A549 (cell line): ENCODE results near the gene SEC14L5. TPM values are rescaled to one million over a fixed set of nuclear protein-coding genes. Genes with fewer than 3 reads are reported as not detected.

Source experiments
- ATAC-seq, 2 experiments: fragments of 200-7000 bp in 1 of 2; fragments of >200 bp in 1 of 2; cut with Nextera tagmentation in 1 of 2; cut with Tn5 transposase in 1 of 2; 3 replicates each; pipeline versions ENCODE4 v1.8.0 to v1.9.1; 2018 to 2020; ENCODE audit warnings: mild to moderate bottlenecking in 1 of 2, moderate library complexity in 1 of 2
- CTCF ChIA-PET: fragments of 300-600 bp; sonication (Branson Sonifier 250); formaldehyde crosslinking; extraction: SDS; loops from one replicate; lab custom pipeline; 2021; ENCODE audit warnings: antibody characterized with exemption, inconsistent platforms; lab: Yijun Ruan, JAX
- POLR2A ChIA-PET: fragments of 350-600 bp; formaldehyde crosslinking; extraction: SDS; loops from one replicate; lab custom pipeline; 2021; ENCODE audit warnings: antibody characterized with exemption, inconsistent platforms; lab: Yijun Ruan, JAX
- DNase-seq, 2 experiments: peaks; one replicate each; pipeline versions ENCODE4 v3.0.0 to v3.0.0-alpha.2; 2011 to 2016; ENCODE audit warnings: low read depth in 1 of 2, low spot score in 1 of 2
- FAIRE-seq: peaks from 2 replicates; lab custom pipeline; 2011; peaks lifted over from hg19 to GRCh38; lab: Jason Lieb, UNC
- H3K27ac ChIP-seq, 2 experiments: fragments of >200 bp; sonication (Bioruptor Twin); formaldehyde crosslinking; 3 replicates each; pipeline ENCODE4 v1.5.1; 2016 to 2017
- H3K4me1 ChIP-seq: fragments of >200 bp; sonication (Bioruptor Twin); formaldehyde crosslinking; 3 replicates; pipeline ENCODE4 v1.6.1; 2016
- H3K4me2 ChIP-seq: fragments of >200 bp; sonication (Bioruptor Twin); formaldehyde crosslinking; 3 replicates; pipeline ENCODE4 v1.6.1; 2016
- H3K4me3 ChIP-seq: fragments of >200 bp; sonication (Bioruptor Twin); formaldehyde crosslinking; 3 replicates; pipeline ENCODE4 v1.5.1; 2016
- H3K9me3 ChIP-seq: fragments of >200 bp; sonication (Bioruptor Twin); formaldehyde crosslinking; 3 replicates; pipeline ENCODE4 v1.6.1; 2016
- CBX2 ChIP-seq: fragments of 200-600 bp; sonication (generic); IDR thresholded peaks from 2 replicates; pipeline ENCODE4 v1.6.1; 2016; ENCODE audit warnings: low read depth, mild to moderate bottlenecking, borderline replicate concordance
- CEBPB ChIP-seq, 2 experiments: fragments of >200 bp in 1 of 2; sonication (Bioruptor Twin) in 1 of 2; formaldehyde crosslinking in 1 of 2; IDR thresholded peaks; 2 replicates each; pipeline ENCODE4 v1.6.1; 2012 to 2016
- CHD2 ChIP-seq: fragments of 150-350 bp; IDR thresholded peaks from 2 replicates; pipeline ENCODE4 v1.6.1; 2014; ENCODE audit warnings: low read length; ENCODE audit not compliant: partially characterized antibody
- CHD4 ChIP-seq: fragments of 200-600 bp; sonication (generic); IDR thresholded peaks from 2 replicates; pipeline ENCODE4 v1.6.1; 2016; ENCODE audit warnings: antibody characterized with exemption, mild to moderate bottlenecking, borderline replicate concordance
- ESRRA ChIP-seq: fragments of 150-350 bp; IDR thresholded peaks from 2 replicates; pipeline ENCODE4 v1.6.1; 2014; ENCODE audit warnings: mild to moderate bottlenecking, low read length, borderline replicate concordance
- FOSB ChIP-seq: fragments of 250-450 bp; sonication (Bioruptor Pico); IDR thresholded peaks from 2 replicates; pipeline ENCODE4 v1.5.0; 2020; ENCODE audit warnings: mild to moderate bottlenecking, moderate library complexity
- FOSL2 ChIP-seq, 2 experiments: fragments of 450-650 bp in 1 of 2; fragments of >200 bp in 1 of 2; sonication (Bioruptor Twin) in 1 of 2; formaldehyde crosslinking; IDR thresholded peaks; 2 replicates each; pipeline versions ENCODE4 v1.5.0 to v1.6.1; 2016 to 2020; ENCODE audit warnings: mild to moderate bottlenecking in 1 of 2, moderate library complexity in 1 of 2
- FOXS1 ChIP-seq: fragments of 250-450 bp; sonication (Bioruptor Pico); IDR thresholded peaks from 2 replicates; pipeline ENCODE4 v1.5.0; 2020; ENCODE audit warnings: mild to moderate bottlenecking, moderate library complexity
- HDAC2 ChIP-seq: fragments of 200-600 bp; sonication (generic); IDR thresholded peaks from 2 replicates; pipeline ENCODE4 v1.6.1; 2016
- HEYL ChIP-seq: fragments of 250-450 bp; sonication (Bioruptor Pico); IDR thresholded peaks from 2 replicates; pipeline ENCODE4 v1.8.0; 2021; ENCODE audit warnings: mild to moderate bottlenecking, moderate library complexity
- HOXA7 ChIP-seq: fragments of 250-450 bp; sonication (Bioruptor Pico); IDR thresholded peaks from 2 replicates; pipeline ENCODE4 v1.5.0; 2020; ENCODE audit warnings: mild to moderate bottlenecking, moderate library complexity
- HOXB13 ChIP-seq: fragments of 250-450 bp; sonication (Bioruptor Pico); IDR thresholded peaks from 2 replicates; pipeline ENCODE4 v1.5.0; 2020; ENCODE audit warnings: low read depth, mild to moderate bottlenecking, moderate library complexity
- MAFK ChIP-seq: fragments of 450-650 bp; IDR thresholded peaks from 2 replicates; pipeline ENCODE4 v1.6.1; 2014; ENCODE audit not compliant: partially characterized antibody
- MYC ChIP-seq: IDR thresholded peaks from 2 replicates; pipeline ENCODE4 v1.6.1; 2012; ENCODE audit warnings: mild to moderate bottlenecking, inconsistent platforms, low read length, improper control_type of control experiment, borderline replicate concordance
- NFE2L2 ChIP-seq: fragments of 150-350 bp; conservative IDR thresholded peaks from 2 replicates; pipeline ENCODE4 v1.6.1; 2014; ENCODE audit warnings: low read length
- NPAS2 ChIP-seq: fragments of 250-450 bp; sonication (Bioruptor Pico); IDR thresholded peaks from 2 replicates; pipeline ENCODE4 v1.8.0; 2022; ENCODE audit warnings: mild to moderate bottlenecking, moderate library complexity, borderline replicate concordance
- NR3C1 ChIP-seq: fragments of >200 bp; sonication (Bioruptor Twin); formaldehyde crosslinking; IDR thresholded peaks from 3 replicates; pipeline ENCODE4 v1.6.1; 2017
- PHF8 ChIP-seq: fragments of 200-600 bp; sonication (generic); IDR thresholded peaks from 2 replicates; pipeline ENCODE4 v1.6.1; 2016; ENCODE audit warnings: low read depth, mild to moderate bottlenecking, antibody characterized with exemption, moderate library complexity, borderline replicate concordance
- RAD21 ChIP-seq, 2 experiments: fragments of >200 bp in 1 of 2; sonication (Bioruptor Twin) in 1 of 2; formaldehyde crosslinking in 1 of 2; IDR thresholded peaks in 1 of 2; conservative IDR thresholded peaks in 1 of 2; 2 replicates in 1 of 2; 3 replicates in 1 of 2; pipeline ENCODE4 v1.6.1; 2012 to 2018; ENCODE audit warnings: inconsistent platforms in 1 of 2
- RARB ChIP-seq: fragments of 250-450 bp; sonication (Bioruptor Pico); IDR thresholded peaks from 2 replicates; pipeline ENCODE4 v1.8.0; 2021; ENCODE audit warnings: mild to moderate bottlenecking, moderate library complexity
- RNF2 ChIP-seq: fragments of 200-600 bp; sonication (generic); IDR thresholded peaks from 2 replicates; pipeline ENCODE4 v1.6.1; 2016; ENCODE audit warnings: low read depth, mild to moderate bottlenecking, antibody characterized with exemption, moderate library complexity, borderline replicate concordance
- SMC3 ChIP-seq: fragments of >200 bp; sonication (Bioruptor Twin); formaldehyde crosslinking; IDR thresholded peaks from 3 replicates; pipeline ENCODE4 v1.6.1; 2018; ENCODE audit warnings: inconsistent platforms
- TFCP2L1 ChIP-seq: fragments of 250-450 bp; sonication (Bioruptor Pico); IDR thresholded peaks from 2 replicates; pipeline ENCODE4 v1.5.0; 2021; ENCODE audit warnings: mild to moderate bottlenecking
- TP53 ChIP-seq: fragments of 250-450 bp; sonication (Bioruptor Pico); IDR thresholded peaks from 2 replicates; pipeline ENCODE4 v1.5.0; 2021; ENCODE audit warnings: mild to moderate bottlenecking, moderate library complexity
- ZFP36 ChIP-seq: fragments of 450-650 bp; IDR thresholded peaks from 2 replicates; pipeline ENCODE4 v1.6.1; 2014; ENCODE audit warnings: borderline replicate concordance; ENCODE audit not compliant: partially characterized antibody
- ZNF302 ChIP-seq: fragments of 250-450 bp; sonication (Bioruptor Pico); IDR thresholded peaks from 2 replicates; pipeline ENCODE4 v1.9.0; 2021; ENCODE audit warnings: inconsistent platforms, mild to moderate bottlenecking, moderate library complexity
- ZSCAN20 ChIP-seq: fragments of 250-450 bp; sonication (Bioruptor Pico); IDR thresholded peaks from 2 replicates; pipeline ENCODE4 v1.8.0; 2022; ENCODE audit warnings: mild to moderate bottlenecking, moderate library complexity
- WGBS: methylation state at CpG from one replicate; pipeline ENCODE4 v1.1.6; 2017; ENCODE audit errors: missing lambda C conversion rate; 5-methylcytosine and 5-hydroxymethylcytosine counted together
- polyA plus RNA-seq, 4 experiments: library from polyadenylated mRNA; depleted of rRNA in 3 of 4; stranded (reverse); fragments of >200 nt; fragmentation: RNase III in 1 of 4; extraction: RNeasy Plus Mini Kit Qiagen cat#74134 plus additional on column Dnase treatment in 1 of 4; gene quantifications; 2 replicates in 3 of 4; 3 replicates in 1 of 4; pipeline ENCODE4 v1.2.3, GENCODE V29; 2011 to 2017
- TF ChIP-seq, protein P1 (sequence below): IDR thresholded peaks from 2 replicates; pipeline ENCODE4 v1.6.1; 2012
- TF ChIP-seq, protein P2 (sequence below): IDR thresholded peaks from 2 replicates; pipeline ENCODE4 v1.6.1; 2012; ENCODE audit warnings: low read depth, borderline replicate concordance
- TF ChIP-seq, protein P3 (sequence below): fragments of >200 bp; sonication (Bioruptor Twin); formaldehyde crosslinking; IDR thresholded peaks from 3 replicates; pipeline ENCODE4 v1.6.1; 2016

The SEC14L5 gene
- polyA plus RNA-seq, 2 of the 4 experiments (the other 2 are of a cell fraction) = 0.03 to 0.05 TPM

DNA sequence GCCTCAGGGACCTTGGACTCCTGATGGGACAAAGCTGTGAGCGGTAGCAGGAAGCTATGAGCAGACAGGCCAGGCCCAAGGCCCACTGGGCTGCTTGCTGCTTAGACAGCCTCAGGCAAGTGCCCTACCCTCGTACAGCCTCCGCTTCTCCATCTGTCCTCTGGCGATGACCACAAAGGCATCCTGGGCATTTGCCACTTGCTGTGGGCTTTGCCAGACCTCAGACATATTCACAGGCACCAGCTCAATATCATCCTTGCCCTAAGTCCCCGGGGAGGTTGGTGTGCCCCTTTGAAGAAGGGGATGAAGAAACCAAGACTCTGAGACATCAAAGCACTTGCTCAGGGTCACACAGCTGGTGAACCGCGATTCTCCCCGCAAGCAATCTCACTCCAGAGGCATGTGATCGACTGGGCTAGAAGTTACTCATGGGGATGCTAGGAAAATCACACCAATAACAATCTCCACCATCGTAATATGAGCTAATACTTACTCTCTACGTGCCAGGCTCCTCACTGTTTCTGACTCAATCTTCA lies 42.8 kb upstream of the SEC14L5 start:
- CTCF ChIA-PET = interaction anchor here (1.0 to 2.0 kb wide), 2 partner anchors 19 to 21 kb away, joined by 3 to 6 read pairs; partner anchors contain the start of gene PPL
- DNase-seq = no peak
- FAIRE-seq = no peak
- TF ChIP-seq, protein P1, sequence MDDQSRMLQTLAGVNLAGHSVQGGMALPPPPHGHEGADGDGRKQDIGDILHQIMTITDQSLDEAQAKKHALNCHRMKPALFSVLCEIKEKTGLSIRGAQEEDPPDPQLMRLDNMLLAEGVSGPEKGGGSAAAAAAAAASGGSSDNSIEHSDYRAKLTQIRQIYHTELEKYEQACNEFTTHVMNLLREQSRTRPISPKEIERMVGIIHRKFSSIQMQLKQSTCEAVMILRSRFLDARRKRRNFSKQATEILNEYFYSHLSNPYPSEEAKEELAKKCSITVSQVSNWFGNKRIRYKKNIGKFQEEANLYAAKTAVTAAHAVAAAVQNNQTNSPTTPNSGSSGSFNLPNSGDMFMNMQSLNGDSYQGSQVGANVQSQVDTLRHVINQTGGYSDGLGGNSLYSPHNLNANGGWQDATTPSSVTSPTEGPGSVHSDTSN = no peak
- TF ChIP-seq TP53 (CRISPR knock-in tag) (no peak), MAFK (no peak), MYC (no peak), RNF2 (no peak), ESRRA (no peak), ZSCAN20 (no peak), FOSB (CRISPR knock-in tag) (no peak), HDAC2 (no peak), PHF8 (no peak), NR3C1 (no peak), HOXA7 (no peak), CHD4 (no peak), FOSL2 (IDR thresholded peaks at IDR 0.05) (no peak), FOSL2 (CRISPR knock-in tag; IDR thresholded peaks at IDR 0.05) (no peak), CBX2 (no peak), ZNF302 (no peak), RARB (CRISPR knock-in tag) (no peak), CEBPB (IDR thresholded peaks at IDR 0.05) (no peak), NPAS2 (no peak)
- ATAC-seq = no peak
- H3K9me3 ChIP-seq = no peaks in the 10 kb centered on the region
- 0 out of 6 replicates have a peak overlapping the region, but pooled peaks of 1 of the 2 experiments have one; percentile 14 for H3K27ac ChIP-seq
- peaks cover 8% of the 10 kb centered on the region; the same call in 2 of the 3 replicates for H3K4me1 ChIP-seq
- H3K4me2 ChIP-seq = no peak overlapping the region
- 79% methylated on average over 11 of the region's 11 CpGs for WGBS
- POLR2A ChIA-PET = no interaction called here
- H3K4me3 ChIP-seq = no peak overlapping the region

DNA sequence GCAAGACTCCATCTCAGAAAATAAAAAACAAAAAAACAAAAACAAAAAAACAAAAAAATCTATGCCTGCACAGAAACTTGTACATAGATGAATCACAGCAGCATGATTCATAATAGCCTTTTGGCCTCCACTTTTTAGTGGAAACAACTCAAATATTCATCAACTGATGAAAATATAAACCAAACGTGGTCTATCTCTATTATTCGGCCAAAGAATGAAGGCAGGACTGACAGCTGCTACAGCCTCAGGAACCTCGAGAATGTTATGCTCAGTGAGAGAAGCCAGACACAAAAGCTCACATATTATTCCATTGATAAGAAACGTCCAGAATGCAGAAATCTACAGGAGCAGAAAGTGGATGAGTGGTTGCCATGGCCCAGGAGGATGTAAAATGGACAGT lies 41.0 kb upstream of the SEC14L5 start:
- no peaks in the 10 kb centered on the region for H3K9me3 ChIP-seq
- peaks cover 8% of the 10 kb centered on the region; the same call in 2 of the 3 replicates for H3K4me1 ChIP-seq
- ChIA-PET CTCF (interaction anchor here (1.4 to 2.7 kb wide), 3 partner anchors 13 to 39 kb away, joined by 5 to 8 read pairs (median 6); partner anchors contain the start of gene PPL), POLR2A (no interaction called here)
- DNase-seq = no peak
- no peak overlapping the region for H3K4me2 ChIP-seq
- no peak overlapping the region for H3K4me3 ChIP-seq
- no peak overlapping the region for H3K27ac ChIP-seq
- no peak for FAIRE-seq
- TF ChIP-seq CHD2 = no peak
- no peak for TF ChIP-seq RAD21 (conservative IDR thresholded peaks at IDR 0.05 in 1 of 2, IDR thresholded peaks at IDR 0.05 in 1 of 2)
- TF ChIP-seq CEBPB (IDR thresholded peaks at IDR 0.05) = no peak
- TF ChIP-seq ESRRA = no peak
- no peak for TF ChIP-seq NFE2L2
- no peak for TF ChIP-seq FOXS1 (CRISPR knock-in tag)
- TF ChIP-seq, protein P2, sequence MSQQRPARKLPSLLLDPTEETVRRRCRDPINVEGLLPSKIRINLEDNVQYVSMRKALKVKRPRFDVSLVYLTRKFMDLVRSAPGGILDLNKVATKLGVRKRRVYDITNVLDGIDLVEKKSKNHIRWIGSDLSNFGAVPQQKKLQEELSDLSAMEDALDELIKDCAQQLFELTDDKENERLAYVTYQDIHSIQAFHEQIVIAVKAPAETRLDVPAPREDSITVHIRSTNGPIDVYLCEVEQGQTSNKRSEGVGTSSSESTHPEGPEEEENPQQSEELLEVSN = no peak
- TF ChIP-seq ZFP36 = no peak
- TF ChIP-seq HDAC2 = no peak
- TF ChIP-seq HOXB13 (CRISPR knock-in tag) = no peak
- TF ChIP-seq SMC3 = no peak
- no peak for TF ChIP-seq TP53 (CRISPR knock-in tag)
- TF ChIP-seq ZSCAN20 = no peak
- no peak for TF ChIP-seq TFCP2L1 (CRISPR knock-in tag)
- TF ChIP-seq HEYL (CRISPR knock-in tag) = no peak
- TF ChIP-seq RNF2 = no peak
- TF ChIP-seq, protein P3, sequence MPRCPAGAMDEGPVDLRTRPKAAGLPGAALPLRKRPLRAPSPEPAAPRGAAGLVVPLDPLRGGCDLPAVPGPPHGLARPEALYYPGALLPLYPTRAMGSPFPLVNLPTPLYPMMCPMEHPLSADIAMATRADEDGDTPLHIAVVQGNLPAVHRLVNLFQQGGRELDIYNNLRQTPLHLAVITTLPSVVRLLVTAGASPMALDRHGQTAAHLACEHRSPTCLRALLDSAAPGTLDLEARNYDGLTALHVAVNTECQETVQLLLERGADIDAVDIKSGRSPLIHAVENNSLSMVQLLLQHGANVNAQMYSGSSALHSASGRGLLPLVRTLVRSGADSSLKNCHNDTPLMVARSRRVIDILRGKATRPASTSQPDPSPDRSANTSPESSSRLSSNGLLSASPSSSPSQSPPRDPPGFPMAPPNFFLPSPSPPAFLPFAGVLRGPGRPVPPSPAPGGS = no peak
- 38% methylated on average over 4 of the region's 4 CpGs for WGBS
- no peak for ATAC-seq
